Bronchial epithelial cell (primary cell): ENCODE data around the gene STX12. TPM values are rescaled to one million over a fixed set of nuclear protein-coding genes. Genes with fewer than 3 reads are reported as not detected.

Experiments used
- DNase-seq: peaks from one replicate; pipeline ENCODE4 v3.0.0-alpha.2; 2010; ENCODE audit warnings: low read depth
- FAIRE-seq: peaks from 2 replicates; lab custom pipeline; 2011; peaks lifted over from hg19 to GRCh38; lab: Jason Lieb, UNC
- H3K27me3 ChIP-seq: 2 replicates; pipeline ENCODE4 v1.5.1; 2011; ENCODE audit warnings: low read length; ENCODE audit not compliant: control insufficient read depth, insufficient read depth
- H3K36me3 ChIP-seq: 2 replicates; pipeline ENCODE4 v1.5.1; 2011; ENCODE audit warnings: low read length; ENCODE audit not compliant: control insufficient read depth, insufficient read depth
- H3K4me3 ChIP-seq: 2 replicates; pipeline ENCODE4 v1.5.1; 2011; ENCODE audit warnings: mild to moderate bottlenecking, low read depth, low read length, control low read depth
- total RNA-seq: library from RNA; depleted of rRNA; stranded (reverse); fragments of >200 nt; gene quantifications from 2 replicates; pipeline ENCODE4 v1.2.1, GENCODE V29; 2014
- TF ChIP-seq, protein P1 (sequence below): IDR thresholded peaks from 2 replicates; pipeline ENCODE4 v1.5.1; 2011; ENCODE audit warnings: mild to moderate bottlenecking, moderate library complexity, low read length, control low read depth, inconsistent platforms; ENCODE audit not compliant: insufficient read depth, severe bottlenecking

Gene STX12
- total RNA-seq, 1 donor from 2014 or later, result 29.7 TPM

DNA sequence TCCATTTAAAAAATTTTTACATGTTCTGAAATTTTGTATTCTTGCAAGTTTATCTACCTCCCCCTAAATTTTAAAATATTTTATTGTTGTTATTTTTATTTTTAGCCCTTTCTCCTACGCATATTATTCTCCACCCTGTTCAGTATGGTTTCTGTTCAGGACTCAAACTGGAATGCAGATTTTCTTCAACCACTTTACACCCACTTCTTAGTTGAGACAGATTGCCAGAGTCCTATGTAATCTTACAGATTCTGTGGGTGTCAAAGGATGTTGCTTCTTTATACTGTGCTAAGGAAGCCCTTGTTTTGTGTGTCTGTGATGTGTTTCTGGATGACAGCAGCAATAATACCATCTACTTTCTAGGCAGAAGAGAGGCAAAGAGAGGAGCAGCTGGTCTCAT, 36.9 kb downstream of the STX12 start:
- FAIRE-seq, result no peak
- Histone ChIP-seq H3K27me3 (no peaks in the 10 kb centered on the region), H3K36me3 (peaks cover 4% of the 10 kb centered on the region), H3K4me3 (no peak overlapping the region)
- DNase-seq, result no peak
- TF ChIP-seq, protein P1, sequence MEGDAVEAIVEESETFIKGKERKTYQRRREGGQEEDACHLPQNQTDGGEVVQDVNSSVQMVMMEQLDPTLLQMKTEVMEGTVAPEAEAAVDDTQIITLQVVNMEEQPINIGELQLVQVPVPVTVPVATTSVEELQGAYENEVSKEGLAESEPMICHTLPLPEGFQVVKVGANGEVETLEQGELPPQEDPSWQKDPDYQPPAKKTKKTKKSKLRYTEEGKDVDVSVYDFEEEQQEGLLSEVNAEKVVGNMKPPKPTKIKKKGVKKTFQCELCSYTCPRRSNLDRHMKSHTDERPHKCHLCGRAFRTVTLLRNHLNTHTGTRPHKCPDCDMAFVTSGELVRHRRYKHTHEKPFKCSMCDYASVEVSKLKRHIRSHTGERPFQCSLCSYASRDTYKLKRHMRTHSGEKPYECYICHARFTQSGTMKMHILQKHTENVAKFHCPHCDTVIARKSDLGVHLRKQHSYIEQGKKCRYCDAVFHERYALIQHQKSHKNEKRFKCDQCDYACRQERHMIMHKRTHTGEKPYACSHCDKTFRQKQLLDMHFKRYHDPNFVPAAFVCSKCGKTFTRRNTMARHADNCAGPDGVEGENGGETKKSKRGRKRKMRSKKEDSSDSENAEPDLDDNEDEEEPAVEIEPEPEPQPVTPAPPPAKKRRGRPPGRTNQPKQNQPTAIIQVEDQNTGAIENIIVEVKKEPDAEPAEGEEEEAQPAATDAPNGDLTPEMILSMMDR, result no peak

DNA sequence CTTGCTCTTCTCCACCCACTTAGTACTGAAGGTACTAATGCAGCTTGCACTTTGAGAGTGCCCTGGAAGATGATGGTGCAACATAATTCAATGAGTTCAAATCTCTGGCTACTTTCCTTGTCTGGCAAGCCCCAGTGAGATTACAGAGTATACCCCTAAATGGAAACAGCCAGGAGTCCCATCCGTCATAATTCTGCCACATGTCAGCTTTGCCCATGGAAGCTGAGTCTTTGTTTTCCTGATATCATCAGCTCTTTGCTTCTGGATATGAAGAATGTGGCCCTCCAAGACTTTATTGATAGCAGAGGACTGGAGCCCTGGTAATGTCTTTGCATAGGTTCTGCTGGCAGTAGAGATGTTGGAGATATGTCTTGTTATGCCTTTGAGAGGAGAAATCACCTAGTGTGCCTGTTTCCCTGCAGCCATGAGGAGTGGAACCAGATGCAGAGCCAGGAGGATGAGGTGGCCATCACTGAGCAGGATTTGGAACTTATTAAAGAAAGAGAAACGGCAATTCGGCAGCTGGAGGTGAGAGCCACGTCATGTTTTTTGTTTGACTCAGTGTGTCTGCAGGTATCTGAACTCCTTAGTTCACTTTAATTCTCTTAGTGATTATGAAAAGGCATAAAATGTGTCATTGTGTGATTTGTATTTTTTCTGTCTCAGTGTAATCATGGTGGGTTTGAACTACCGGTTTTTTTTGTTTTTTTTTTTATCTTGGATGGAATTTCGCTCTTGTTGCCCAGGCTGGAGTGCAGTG, 38.9 kb downstream of the STX12 start:
- Histone ChIP-seq H3K27me3 (no peaks in the 10 kb centered on the region), H3K4me3 (no peak overlapping the region), H3K36me3 (peaks cover 5% of the 10 kb centered on the region)
- no peak for DNase-seq
- TF ChIP-seq, protein P1, result no peak
- FAIRE-seq, result no peak

DNA sequence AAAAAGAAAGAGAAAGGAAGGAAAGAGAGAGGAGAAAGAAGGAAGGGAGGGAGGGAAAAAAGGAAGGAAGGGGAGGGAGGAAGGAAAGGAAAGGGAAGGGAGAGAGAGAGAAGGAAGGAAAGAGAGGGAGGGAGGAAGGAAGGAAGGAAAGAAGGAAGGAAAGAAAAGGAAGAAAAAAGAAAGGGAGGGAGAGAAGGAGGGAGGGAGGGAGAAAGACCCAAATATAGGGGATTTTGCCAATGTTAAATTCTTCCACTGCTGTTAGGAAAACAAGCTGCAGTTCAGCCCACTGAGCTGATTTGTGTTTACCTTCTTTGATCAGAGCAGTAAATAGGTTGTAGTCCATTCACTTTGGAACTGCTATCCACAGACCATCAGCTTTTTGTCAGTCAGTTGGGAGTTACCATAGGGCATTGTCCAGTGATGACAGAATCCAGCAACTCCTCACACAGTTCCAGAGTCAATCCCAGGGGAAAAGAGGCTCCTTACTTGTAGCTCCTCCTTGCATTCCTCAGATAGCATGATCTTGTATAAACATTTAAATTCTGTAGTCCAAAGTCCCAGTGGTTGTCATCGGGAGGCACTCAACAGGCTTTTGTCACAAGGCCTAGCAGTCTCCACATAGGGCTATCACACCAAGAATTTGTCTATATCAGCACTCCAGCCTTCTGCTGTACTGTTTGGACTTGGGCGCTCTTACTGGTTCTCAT, 44.1 kb downstream of the STX12 start:
- DNase-seq (no peak), FAIRE-seq (no peak)
- Histone ChIP-seq H3K27me3 (no peaks in the 10 kb centered on the region), H3K36me3 (peaks cover 8% of the 10 kb centered on the region), H3K4me3 (no peak overlapping the region)
- TF ChIP-seq, protein P1, result no peak

DNA sequence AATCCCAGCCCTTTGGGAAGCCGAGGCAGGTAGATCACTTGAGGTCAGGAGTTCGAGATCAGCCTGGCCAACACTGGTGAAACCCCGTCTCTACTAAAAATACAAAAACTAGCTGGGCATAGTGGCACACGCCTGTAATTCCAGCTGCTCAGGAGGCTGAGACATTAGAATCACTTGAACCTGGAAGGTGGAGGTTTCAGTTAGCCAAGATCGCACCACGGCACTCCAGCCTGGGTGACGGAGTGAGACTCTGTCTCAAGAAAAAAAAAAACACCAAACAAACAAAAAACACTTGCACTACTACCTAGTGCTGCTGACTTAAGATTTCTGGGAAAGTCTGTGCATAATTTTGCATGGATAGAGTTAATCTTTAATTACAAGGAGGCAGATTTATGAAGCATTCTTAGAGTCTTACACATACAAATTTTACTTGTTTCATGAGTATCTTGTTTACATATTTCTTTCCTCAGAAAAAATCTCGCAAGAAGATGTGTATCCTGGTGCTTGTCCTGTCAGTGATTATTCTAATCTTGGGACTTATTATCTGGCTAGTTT, 48.8 kb downstream of the STX12 start:
- FAIRE-seq, result no peak
- no peak for DNase-seq
- TF ChIP-seq, protein P1, result no peak
- H3K27me3 ChIP-seq, result no peaks in the 10 kb centered on the region
- peaks cover 8% of the 10 kb centered on the region for H3K36me3 ChIP-seq
- no peak overlapping the region for H3K4me3 ChIP-seq

DNA sequence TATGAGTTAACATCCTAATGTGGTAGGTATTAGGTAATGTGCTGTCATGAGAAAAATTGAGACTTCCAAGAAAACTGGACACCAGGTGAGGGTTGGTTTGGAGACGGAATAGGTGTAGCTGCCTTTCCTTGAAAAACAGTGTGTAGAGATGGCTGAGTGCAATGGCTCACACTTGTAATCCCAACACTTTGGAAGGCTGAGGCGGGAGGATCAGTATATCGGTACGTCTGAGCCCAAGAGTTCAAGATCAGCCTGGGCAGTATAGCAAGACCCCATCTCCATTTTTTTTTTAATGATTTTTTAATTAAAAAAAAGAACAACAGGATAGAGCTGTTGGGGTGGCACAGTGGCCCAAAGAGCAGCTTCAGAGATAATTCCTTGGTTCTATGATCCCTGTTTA, 50.8 kb downstream of the STX12 start:
- FAIRE-seq (no peak), DNase-seq (no peak)
- Histone ChIP-seq H3K27me3 (no peaks in the 10 kb centered on the region), H3K36me3 (peaks cover 4% of the 10 kb centered on the region), H3K4me3 (no peak overlapping the region)
- TF ChIP-seq, protein P1, result no peak
